ENCODE results near the gene RBM33.

DNA sequence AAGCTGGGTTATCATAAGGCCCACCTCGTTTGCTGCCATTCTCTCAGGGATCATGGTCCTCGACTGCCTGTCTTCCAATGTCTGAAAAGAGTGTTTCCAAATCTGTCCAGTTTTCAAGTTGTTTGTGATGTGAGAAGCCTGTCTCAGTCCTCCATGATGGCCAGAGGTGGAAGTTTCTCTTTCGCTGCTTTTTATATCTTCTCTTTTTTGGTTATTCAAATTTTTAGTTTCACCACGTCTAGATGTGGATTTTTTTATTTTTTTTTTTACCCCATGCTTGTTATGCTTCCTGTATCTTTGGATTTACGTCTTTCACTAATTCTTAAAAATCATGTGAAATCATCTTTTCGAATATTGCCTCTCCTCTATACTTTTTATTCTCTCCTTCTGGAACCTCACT is 6.1 kb upstream of the RBM33 start:
- TF ChIP-seq CREB1 (CRISPR knock-in tag; IDR thresholded peaks at IDR 0.05): no peak
- no peak for TF ChIP-seq NFE2L1 (CRISPR knock-in tag; IDR thresholded peaks at IDR 0.05)
- TF ChIP-seq ZNF121 (CRISPR knock-in tag; IDR thresholded peaks at IDR 0.05): no peak

Data from WTC11 (cell line).